SU-DHL-6 (cell line): Measurements from ENCODE around the gene STX10.

Experiments used
- H2AFZ ChIP-seq: fragments of 200-600 bp; sonication (generic); 2 replicates; pipeline ENCODE4 v1.6.1; 2014; ENCODE audit warnings: low read depth, mild to moderate bottlenecking, moderate library complexity, mixed read lengths, antibody characterized with exemption, low read length; ENCODE audit not compliant: severe bottlenecking
- H3F3A ChIP-seq: fragments of 200-600 bp; shearing (Covaris generic); 2 replicates; pipeline ENCODE4 v1.6.0; 2016; ENCODE audit warnings: antibody characterized with exemption, mild to moderate bottlenecking; ENCODE audit not compliant: insufficient read depth
- H3K27ac ChIP-seq: fragments of 200-600 bp; sonication (generic); 2 replicates; pipeline ENCODE4 v1.5.1; 2016; ENCODE audit warnings: low read depth, mild to moderate bottlenecking, low read length, moderate library complexity, mixed read lengths
- H3K27me3 ChIP-seq: fragments of 200-600 bp; sonication (generic), shearing (Covaris generic); 2 replicates; pipeline ENCODE4 v1.6.0; 2014; ENCODE audit warnings: mild to moderate bottlenecking, low read length
- H3K36me3 ChIP-seq: fragments of 200-600 bp; sonication (generic); 2 replicates; pipeline ENCODE4 v1.6.1; 2014; ENCODE audit warnings: mild to moderate bottlenecking, low read length, mixed read lengths
- H3K4me2 ChIP-seq: fragments of 300-600, 200-600 bp; shearing (Covaris generic), sonication (generic); 2 replicates; pipeline ENCODE4 v1.6.0; 2014; ENCODE audit warnings: low read length, low read depth, mild to moderate bottlenecking; ENCODE audit not compliant: poor library complexity, severe bottlenecking
- H3K4me3 ChIP-seq: fragments of 200-600 bp; sonication (generic); 2 replicates; pipeline ENCODE4 v1.5.1; 2014; ENCODE audit warnings: antibody characterized with exemption, low read length, mild to moderate bottlenecking, mixed read lengths; ENCODE audit not compliant: insufficient read depth, poor library complexity, severe bottlenecking
- H3K79me2 ChIP-seq: fragments of 200-600 bp; sonication (generic); 2 replicates; pipeline ENCODE4 v1.6.1; 2014; ENCODE audit warnings: mild to moderate bottlenecking, low read length, moderate library complexity; ENCODE audit not compliant: insufficient read depth
- H3K9ac ChIP-seq: fragments of 200-600 bp; sonication (generic); 2 replicates; pipeline ENCODE4 v1.7.0; 2014; ENCODE audit warnings: mild to moderate bottlenecking, low read length
- H3K9me2 ChIP-seq: fragments of 200-600 bp; sonication (generic); replicated peaks from 2 replicates; pipeline ENCODE4 v1.6.1; 2014; ENCODE audit warnings: low read length; ENCODE audit not compliant: insufficient read depth
- H3K9me3 ChIP-seq: fragments of 200-600 bp; sonication (generic); 2 replicates; pipeline ENCODE4 v1.6.1; 2014; ENCODE audit warnings: low read length, mixed read lengths; ENCODE audit not compliant: insufficient read depth
- H4K20me1 ChIP-seq: fragments of 200-600 bp; sonication (generic); 2 replicates; pipeline ENCODE4 v1.6.1; 2014; ENCODE audit warnings: low read depth, mild to moderate bottlenecking, antibody characterized with exemption, low read length, moderate library complexity, mixed read lengths
- CTCF ChIP-seq: fragments of 200-600 bp; sonication (generic); IDR thresholded peaks from one replicate; pipeline ENCODE4 v1.5.1; 2017; ENCODE audit warnings: antibody characterized with exemption, mild to moderate bottlenecking, low read length, moderate library complexity; ENCODE audit not compliant: insufficient read depth, poor library complexity, severe bottlenecking
- EZH2phosphoT487 ChIP-seq: fragments of 200-600 bp; sonication (generic), shearing (Covaris generic); conservative IDR thresholded peaks from 2 replicates; pipeline ENCODE4 v1.6.1; 2018; ENCODE audit warnings: mild to moderate bottlenecking, antibody characterized with exemption, low read length, moderate library complexity, mixed read lengths

The STX10 gene

GRCh38 chr19:13094771-13095392, 55.3 kb downstream of the STX10 start:
- Histone ChIP-seq H2AFZ (no peak overlapping the region), H3K4me3 (no peak overlapping the region), H3K9me3 (no peaks in the 10 kb centered on the region), H3K9ac (no peak overlapping the region), H3K4me2 (peak overlapping the region; percentile 44), H3F3A (peaks cover 7% of the 10 kb centered on the region), H3K79me2 (no peaks in the 10 kb centered on the region), H3K36me3 (peaks cover 7% of the 10 kb centered on the region), H4K20me1 (no peaks in the 10 kb centered on the region), H3K27ac (no peak overlapping the region), H3K9me2 (no peaks in the 10 kb centered on the region), H3K27me3 (no peaks in the 10 kb centered on the region)
- TF ChIP-seq CTCF (no peak), EZH2phosphoT487 (no peak)

GRCh38 chr19:13094106-13094504, 56.1 kb downstream of the STX10 start:
- Histone ChIP-seq H3K79me2 (no peaks in the 10 kb centered on the region), H3K9me2 (no peaks in the 10 kb centered on the region), H3F3A (peaks cover 6% of the 10 kb centered on the region), H4K20me1 (no peaks in the 10 kb centered on the region), H3K9ac (no peak overlapping the region), H3K4me2 (no peak overlapping the region), H2AFZ (no peak overlapping the region), H3K36me3 (peaks cover 3% of the 10 kb centered on the region; the same call in 1 of the 2 replicates), H3K4me3 (no peak overlapping the region), H3K27ac (no peak overlapping the region), H3K27me3 (no peaks in the 10 kb centered on the region), H3K9me3 (no peaks in the 10 kb centered on the region)
- TF ChIP-seq CTCF (no peak), EZH2phosphoT487 (no peak)
